HUES6 (cell line): Measurements from ENCODE around the gene SPRED2.
"Not testable (repeated sequence)": the region's sequence is repeated elsewhere in the genome, so short reads cannot be mapped to it uniquely, and the experiment has no call there.

Experiments
- H3K27ac ChIP-seq: 2 replicates; pipeline ENCODE4 v1.7.0; 2013; ENCODE audit warnings: low read depth, mild to moderate bottlenecking, low read length, inconsistent platforms
- H3K27me3 ChIP-seq: 2 replicates; pipeline ENCODE4 v1.6.1; 2013; ENCODE audit warnings: low read length; ENCODE audit not compliant: control insufficient read depth, insufficient read depth
- H3K36me3 ChIP-seq: 2 replicates; pipeline ENCODE4 v1.6.1; 2013; ENCODE audit warnings: low read length; ENCODE audit not compliant: control insufficient read depth, insufficient read depth
- H3K4me1 ChIP-seq: 2 replicates; pipeline ENCODE4 v1.6.1; 2013; ENCODE audit warnings: low read length; ENCODE audit not compliant: control insufficient read depth, insufficient read depth
- H3K4me3 ChIP-seq: 2 replicates; pipeline ENCODE4 v1.5.1; 2013; ENCODE audit warnings: low read depth, low read length
- H3K9ac ChIP-seq: one replicate; pipeline ENCODE4 v1.6.1; 2013; ENCODE audit warnings: mild to moderate bottlenecking, low read length
- H3K9me3 ChIP-seq: 2 replicates; pipeline ENCODE4 v1.6.1; 2013; ENCODE audit warnings: low read depth, low read length; ENCODE audit not compliant: control insufficient read depth, insufficient read depth

Gene SPRED2

DNA sequence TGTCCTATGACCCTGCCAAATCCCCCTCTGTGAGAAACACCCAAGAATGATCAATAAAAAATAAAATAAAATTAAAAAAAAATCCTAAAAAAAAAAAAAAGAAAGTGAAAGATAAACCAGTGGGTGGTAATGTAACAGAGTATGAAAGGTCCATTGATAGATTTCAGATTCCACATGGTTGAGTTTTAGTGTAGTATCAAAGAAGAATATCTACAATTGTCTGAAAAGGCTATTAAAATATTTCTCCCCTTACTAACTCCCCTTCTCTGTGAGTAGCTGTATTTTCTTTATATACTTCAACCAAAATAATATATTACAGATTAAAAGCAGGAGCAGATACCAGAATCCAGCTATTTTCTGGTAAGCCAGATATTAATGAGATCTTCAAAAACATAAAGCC is 92.8 kb downstream of the SPRED2 start:
- H3K27ac ChIP-seq = no peak overlapping the region
- peaks cover 20% of the 10 kb centered on the region for H3K36me3 ChIP-seq
- no peak overlapping the region for H3K9ac ChIP-seq
- peaks cover 8% of the 10 kb centered on the region; the same call in 1 of the 2 replicates for H3K4me1 ChIP-seq
- no peaks in the 10 kb centered on the region for H3K27me3 ChIP-seq
- peaks cover 6% of the 10 kb centered on the region; the same call in 1 of the 2 replicates for H3K9me3 ChIP-seq
- no peak overlapping the region for H3K4me3 ChIP-seq

GRCh38 chr2:65338830-65339495 is 93.4 kb downstream of the SPRED2 start:
- H3K9me3 ChIP-seq, H3K27ac ChIP-seq, H3K4me3 ChIP-seq, H3K9ac ChIP-seq, H3K27me3 ChIP-seq, H3K4me1 ChIP-seq: not testable (repeated sequence)
- H3K36me3 ChIP-seq = peaks cover 23% of the 10 kb centered on the region

DNA sequence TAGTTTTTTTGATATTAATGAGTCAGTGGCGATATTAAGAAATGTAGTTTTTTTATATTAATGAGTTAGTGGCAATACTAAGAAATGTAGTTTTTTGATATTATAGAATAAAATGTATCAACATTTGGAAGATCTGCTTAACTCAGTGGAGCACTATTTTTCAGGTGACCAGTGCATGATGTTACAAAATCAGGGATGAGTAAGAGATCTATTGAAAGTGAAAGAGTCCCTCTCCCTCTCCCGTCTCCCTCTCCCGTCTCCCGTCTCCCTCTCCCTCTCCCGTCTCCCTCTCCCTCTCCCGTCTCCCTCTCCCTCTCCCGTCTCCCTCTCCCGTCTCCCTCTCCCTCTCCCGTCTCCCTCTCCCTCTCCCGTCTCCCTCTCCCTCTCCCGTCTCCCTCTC is 94.5 kb downstream of the SPRED2 start:
- H3K36me3 ChIP-seq = peaks cover 28% of the 10 kb centered on the region
- H3K4me3 ChIP-seq, H3K4me1 ChIP-seq, H3K9me3 ChIP-seq, H3K9ac ChIP-seq, H3K27ac ChIP-seq, H3K27me3 ChIP-seq: not testable (repeated sequence)

- Histone ChIP-seq H3K27me3 (no peaks in the 10 kb centered on the region), H3K9me3 (peaks cover 4% of the 10 kb centered on the region; the same call in 1 of the 2 replicates), H3K9ac (no peak overlapping the region), H3K4me1 (peaks cover 8% of the 10 kb centered on the region; the same call in 1 of the 2 replicates), H3K4me3 (no peak overlapping the region), H3K36me3 (peaks cover 29% of the 10 kb centered on the region), H3K27ac (no peak overlapping the region)
Observed at GRCh38 chr2:65334714-65335113, 97.7 kb downstream of the SPRED2 start.

DNA sequence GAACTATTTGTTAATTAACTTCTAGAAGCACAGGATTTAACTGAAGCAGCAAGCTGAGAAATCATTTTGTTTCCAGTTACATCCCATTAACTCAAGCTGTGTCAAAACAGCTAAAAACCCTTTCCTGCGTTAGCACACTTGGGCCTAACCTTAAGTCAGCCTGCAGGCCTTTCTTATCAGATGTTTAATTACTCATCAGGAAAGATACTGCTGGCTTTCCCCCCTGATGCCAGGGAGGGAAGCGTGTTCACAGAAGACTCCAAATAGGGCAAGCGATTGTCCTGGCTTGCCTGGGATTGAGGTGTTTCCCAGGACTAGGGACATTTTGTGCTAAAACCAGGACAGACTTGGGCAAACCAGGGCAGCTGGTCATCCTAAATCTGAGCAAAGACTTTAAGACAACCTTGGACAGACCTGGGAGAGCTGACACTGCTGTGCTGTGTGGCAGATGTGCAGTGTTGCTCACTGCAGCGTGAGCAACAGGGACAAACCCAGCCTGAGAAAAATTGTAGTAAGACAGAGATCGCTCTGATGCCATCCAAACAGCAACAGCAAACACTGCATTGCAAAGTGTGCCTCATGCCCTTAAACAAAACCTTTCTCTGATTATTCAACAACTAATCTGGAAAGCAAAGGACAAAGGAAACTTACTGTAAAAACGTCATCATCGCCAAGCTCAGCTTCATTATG is 100.9 kb downstream of the SPRED2 start:
- peaks cover 34% of the 10 kb centered on the region for H3K36me3 ChIP-seq
- no peak overlapping the region for H3K27ac ChIP-seq
- H3K4me3 ChIP-seq = no peak overlapping the region
- peaks cover 8% of the 10 kb centered on the region; the same call in 1 of the 2 replicates for H3K4me1 ChIP-seq
- no peaks in the 10 kb centered on the region for H3K27me3 ChIP-seq
- peak overlapping the region; percentile 43 for H3K9ac ChIP-seq
- H3K9me3 ChIP-seq = no peaks in the 10 kb centered on the region

- Histone ChIP-seq H3K4me3 (no peak overlapping the region), H3K4me1 (peaks cover 8% of the 10 kb centered on the region; the same call in 1 of the 2 replicates), H3K27me3 (no peaks in the 10 kb centered on the region), H3K27ac (no peak overlapping the region), H3K9me3 (no peaks in the 10 kb centered on the region), H3K9ac (no peak overlapping the region), H3K36me3 (peaks cover 38% of the 10 kb centered on the region)
Observed at GRCh38 chr2:65329525-65329924, 102.9 kb downstream of the SPRED2 start.

DNA sequence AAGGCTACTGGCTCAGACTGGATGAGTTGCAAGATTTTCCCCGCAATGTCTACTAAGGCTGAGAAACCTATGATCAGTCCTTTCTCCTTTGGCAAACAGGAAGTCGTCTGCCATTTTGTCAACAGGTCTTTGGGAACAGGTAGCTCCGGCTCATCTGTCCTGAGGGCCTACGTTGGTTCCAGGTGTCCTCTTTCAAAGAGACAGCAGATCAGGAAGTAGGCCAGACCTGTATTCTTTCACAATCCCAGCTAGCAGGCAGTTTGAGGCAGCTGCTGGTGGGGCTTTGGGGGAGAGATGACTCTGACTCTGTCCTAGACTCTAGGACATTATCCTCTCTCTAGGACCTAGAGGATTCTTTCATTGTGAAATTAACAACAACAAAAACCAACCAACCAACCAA is 106.1 kb downstream of the SPRED2 start:
- no peak overlapping the region for H3K9ac ChIP-seq
- peaks cover 4% of the 10 kb centered on the region; the same call in 1 of the 2 replicates for H3K4me1 ChIP-seq
- no peaks in the 10 kb centered on the region for H3K9me3 ChIP-seq
- no peaks in the 10 kb centered on the region for H3K27me3 ChIP-seq
- H3K27ac ChIP-seq = no peak overlapping the region
- H3K36me3 ChIP-seq = peaks cover 21% of the 10 kb centered on the region
- no peak overlapping the region for H3K4me3 ChIP-seq

DNA sequence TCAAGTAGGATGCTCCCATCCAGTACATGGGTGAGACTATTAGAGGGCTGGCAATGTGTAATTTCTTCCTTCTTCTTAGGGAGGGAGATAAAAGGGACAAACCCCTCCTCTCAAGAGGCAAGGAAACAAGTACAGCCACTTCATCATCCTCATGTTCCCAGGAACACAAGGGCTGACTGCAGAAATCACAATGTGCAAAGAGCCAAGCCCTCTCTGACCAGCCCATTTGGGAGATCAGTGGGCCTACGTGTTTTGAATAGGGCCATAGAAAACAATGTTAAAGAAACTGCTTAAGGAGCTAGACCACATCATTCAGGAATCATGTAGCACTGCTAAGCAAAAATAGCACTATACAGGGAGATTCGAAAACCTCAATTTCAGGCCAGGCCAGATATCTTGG is 107.3 kb downstream of the SPRED2 start:
- Histone ChIP-seq H3K9ac (no peak overlapping the region), H3K27me3 (no peaks in the 10 kb centered on the region), H3K9me3 (no peaks in the 10 kb centered on the region), H3K27ac (no peak overlapping the region), H3K4me3 (no peak overlapping the region), H3K36me3 (peaks cover 12% of the 10 kb centered on the region; the same call in 1 of the 2 replicates), H3K4me1 (peaks cover 2% of the 10 kb centered on the region; the same call in 1 of the 2 replicates)

DNA sequence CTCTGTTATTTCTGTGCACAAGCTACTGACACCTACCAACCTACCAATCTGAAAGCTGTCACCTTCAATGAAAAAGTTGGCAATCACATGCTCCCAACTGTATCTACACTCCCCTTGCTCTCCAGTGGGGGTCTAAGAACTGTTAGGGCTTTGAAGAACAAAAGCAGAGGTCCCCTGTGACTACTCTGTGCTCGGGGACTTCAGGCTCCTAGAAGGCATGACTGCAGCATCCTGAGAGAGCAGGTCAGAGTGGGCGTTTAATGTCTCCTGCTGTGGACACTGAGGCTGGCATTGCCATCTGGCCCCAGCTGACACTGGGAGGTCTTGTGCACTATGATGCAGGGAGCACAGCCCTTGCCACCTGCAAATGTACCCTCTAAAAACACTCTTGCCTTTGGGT is 111.5 kb downstream of the SPRED2 start:
- H3K27ac ChIP-seq = no peak overlapping the region
- peaks cover 14% of the 10 kb centered on the region for H3K36me3 ChIP-seq
- H3K9ac ChIP-seq = no peak overlapping the region
- H3K4me1 ChIP-seq = no peaks in the 10 kb centered on the region
- H3K9me3 ChIP-seq = no peaks in the 10 kb centered on the region
- H3K4me3 ChIP-seq = no peak overlapping the region
- no peaks in the 10 kb centered on the region for H3K27me3 ChIP-seq

DNA sequence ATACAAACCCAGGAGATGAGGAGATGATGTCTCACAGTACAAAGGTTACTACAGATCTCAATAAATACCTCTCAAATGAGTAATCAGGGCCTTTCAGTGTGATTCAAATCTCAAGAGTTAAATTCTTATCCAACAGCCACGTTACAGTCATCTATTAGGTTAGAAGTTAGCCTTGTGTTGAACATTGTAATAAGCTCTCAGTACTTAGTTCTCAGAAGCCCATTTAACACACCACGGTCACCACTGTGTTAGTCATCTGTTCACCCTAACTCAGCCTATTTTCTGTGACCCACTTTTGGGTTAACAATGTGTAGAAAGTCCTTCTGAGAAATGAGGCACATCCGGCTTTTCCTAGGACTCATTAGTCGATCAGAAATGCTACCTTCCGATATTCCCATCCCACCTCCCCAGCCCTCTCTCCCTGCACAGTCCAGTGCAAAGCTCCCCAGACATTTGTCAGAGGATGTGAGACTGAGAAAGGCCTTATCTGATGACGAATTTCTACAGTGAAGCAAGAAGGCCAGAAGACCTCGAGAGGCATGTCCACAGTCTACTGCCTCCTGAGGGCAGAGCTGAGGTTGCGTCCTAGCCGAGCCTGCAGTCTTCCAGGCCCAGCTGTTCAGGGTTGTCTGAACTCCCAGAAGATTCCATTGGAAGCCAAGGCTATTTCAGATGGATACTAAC is 112.2 kb downstream of the SPRED2 start:
- Histone ChIP-seq H3K9me3 (no peaks in the 10 kb centered on the region), H3K36me3 (peaks cover 18% of the 10 kb centered on the region), H3K9ac (no peak overlapping the region), H3K4me3 (no peak overlapping the region), H3K4me1 (no peaks in the 10 kb centered on the region), H3K27ac (no peak overlapping the region), H3K27me3 (no peaks in the 10 kb centered on the region)

DNA sequence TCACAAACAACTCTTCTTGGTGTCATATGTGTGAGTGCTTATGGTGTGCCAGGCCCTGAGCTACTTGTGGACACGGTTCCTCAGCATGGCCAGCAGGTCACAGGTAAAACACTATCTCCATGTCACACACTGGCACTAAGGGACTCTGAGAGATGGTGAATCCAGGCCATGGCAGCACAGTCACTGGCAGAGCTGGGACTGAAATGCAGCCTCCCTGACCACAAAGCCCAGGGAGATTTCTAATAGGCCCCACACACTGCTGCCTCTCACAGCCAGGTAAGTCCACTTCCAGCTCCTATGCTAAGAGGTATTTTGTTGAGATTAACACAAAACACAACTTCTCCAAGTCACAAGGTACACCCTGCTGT is 112.7 kb downstream of the SPRED2 start:
- Histone ChIP-seq H3K9ac (no peak overlapping the region), H3K4me3 (no peak overlapping the region), H3K4me1 (no peaks in the 10 kb centered on the region), H3K27me3 (no peaks in the 10 kb centered on the region), H3K27ac (no peak overlapping the region), H3K9me3 (no peaks in the 10 kb centered on the region), H3K36me3 (peaks cover 18% of the 10 kb centered on the region)
